HCT116 (cell line): Measurements from ENCODE around the gene S100A10. TPM values are rescaled to one million over a fixed set of nuclear protein-coding genes. Genes with fewer than 3 reads are reported as not detected.

Source experiments
- ATAC-seq: fragments of 200-7000 bp; cut with Tn5 transposase; 2 replicates; pipeline ENCODE4 v1.9.1; 2020; ENCODE audit warnings: mild to moderate bottlenecking, moderate library complexity
- BruUV-seq: library from RNA; stranded (reverse); fragments of 400-500 nt; replicated peaks from 2 replicates; lab custom pipeline; 2021; lab: Mats Ljungman, UMichigan
- CTCF ChIA-PET: fragments of 300-600 bp; sonication (Branson Sonifier 250); formaldehyde crosslinking; loops from one replicate; lab custom pipeline; 2021; ENCODE audit warnings: antibody characterized with exemption; lab: Charles Lee
- POLR2A ChIA-PET: fragments of 300-600, 350-600 bp; sonication (Branson Sonifier 250); formaldehyde crosslinking; loops from one replicate; lab custom pipeline; 2021; ENCODE audit warnings: antibody characterized with exemption; lab: Charles Lee
- RAD21 ChIA-PET, 2 experiments: fragments of 300-600 bp; sonication (Branson Sonifier 250); formaldehyde crosslinking; loops; one replicate each; lab custom pipeline; 2023; ENCODE audit warnings: low total read pairs in 2 of 2; ENCODE audit not compliant: uncharacterized antibody in 2 of 2, unreplicated experiment in 2 of 2, low non-redundant PET in 1 of 2; lab: Charles Lee
- DNase-seq: peaks from one replicate; pipeline ENCODE4 v3.0.0-alpha.2; 2010; ENCODE audit warnings: low read depth, low spot score
- H2AFZ ChIP-seq: fragments of 200-600 bp; shearing (Covaris generic), sonication (generic); 2 replicates; pipeline ENCODE4 v1.6.1; 2017; ENCODE audit warnings: low read depth, mixed run types, mixed read lengths, antibody characterized with exemption, low read length; ENCODE audit not compliant: poor library complexity, severe bottlenecking
- H3K27ac ChIP-seq: 2 replicates; pipeline ENCODE4 v1.5.1; 2012; ENCODE audit warnings: low read depth, low read length
- H3K27me3 ChIP-seq: fragments of 200-600 bp; sonication (generic); 2 replicates; pipeline ENCODE4 v1.6.1; 2016; ENCODE audit warnings: mixed run types, low read length, mixed read lengths; ENCODE audit not compliant: insufficient read depth
- H3K36me3 ChIP-seq, 2 experiments: fragments of 200-500 bp in 1 of 2; fragments of 200-600 bp in 1 of 2; sonication (Bioruptor generic) in 1 of 2; sonication (generic) in 1 of 2; 2 replicates each; pipeline versions ENCODE4 v1.5.1 to v1.6.1; 2014 to 2016; ENCODE audit warnings: low read length in 2 of 2, inconsistent platforms in 1 of 2, mixed read lengths in 1 of 2, mixed run types in 1 of 2; ENCODE audit not compliant: insufficient read depth in 2 of 2, control insufficient read depth in 1 of 2
- H3K4me1 ChIP-seq, 2 experiments: fragments of 200-600 bp in 1 of 2; sonication (generic) in 1 of 2; 2 replicates each; pipeline versions ENCODE4 v1.5.1 to v1.6.1; 2012 to 2017; ENCODE audit warnings: low read length in 2 of 2, inconsistent platforms in 1 of 2, mild to moderate bottlenecking in 1 of 2, mixed read lengths in 1 of 2, mixed run types in 1 of 2, moderate library complexity in 1 of 2; ENCODE audit not compliant: insufficient read depth in 2 of 2, control insufficient read depth in 1 of 2
- H3K4me2 ChIP-seq: fragments of 200-600 bp; sonication (generic); 2 replicates; pipeline ENCODE4 v1.6.1; 2017; ENCODE audit warnings: mixed run types, low read length, mixed read lengths
- H3K4me3 ChIP-seq, 2 experiments: fragments of 200-600 bp in 1 of 2; sonication (generic) in 1 of 2; replicated peaks in 1 of 2; 2 replicates each; pipeline ENCODE4 v1.5.1; 2011 to 2016; ENCODE audit warnings: low read length in 2 of 2, control low read depth in 1 of 2, low read depth in 1 of 2, mild to moderate bottlenecking in 1 of 2, mixed read lengths in 1 of 2, mixed run types in 1 of 2
- H3K79me2 ChIP-seq: fragments of 200-600 bp; sonication (generic); 2 replicates; pipeline ENCODE4 v1.6.1; 2017; ENCODE audit warnings: mild to moderate bottlenecking, mixed run types, low read length, moderate library complexity, mixed read lengths; ENCODE audit not compliant: insufficient read depth
- H3K9ac ChIP-seq: fragments of 200-600 bp; sonication (generic); 2 replicates; pipeline ENCODE4 v1.6.1; 2016; ENCODE audit warnings: low read length, mixed read lengths
- H3K9me2 ChIP-seq: fragments of 200-600 bp; sonication (generic), shearing (Covaris generic); 2 replicates; pipeline ENCODE4 v1.6.1; 2017; ENCODE audit warnings: mixed run types, mild to moderate bottlenecking, moderate library complexity; ENCODE audit not compliant: insufficient read depth
- H3K9me3 ChIP-seq, 2 experiments: fragments of 200-500 bp in 1 of 2; fragments of 200-600 bp in 1 of 2; sonication (Bioruptor generic) in 1 of 2; sonication (generic) in 1 of 2; 2 replicates each; pipeline ENCODE4 v1.6.1; 2014 to 2017; ENCODE audit warnings: low read length in 2 of 2, mixed read lengths in 2 of 2, inconsistent platforms in 1 of 2, low read depth in 1 of 2, mild to moderate bottlenecking in 1 of 2, mixed run types in 1 of 2, moderate library complexity in 1 of 2; ENCODE audit not compliant: control insufficient read depth in 1 of 2, insufficient read depth in 1 of 2
- H4K20me1 ChIP-seq: fragments of 200-600 bp; sonication (generic), shearing (Covaris generic); 2 replicates; pipeline ENCODE4 v1.6.1; 2017; ENCODE audit warnings: mixed run types, mild to moderate bottlenecking, moderate library complexity; ENCODE audit not compliant: insufficient read depth
- CEBPB ChIP-seq: IDR thresholded peaks from 2 replicates; pipeline ENCODE4 v1.6.1; 2012; ENCODE audit warnings: low read depth
- CTCF ChIP-seq, 3 experiments: fragments of 200-600 bp in 1 of 3; sonication (generic) in 1 of 3; IDR thresholded peaks in 2 of 3; conservative IDR thresholded peaks in 1 of 3; 2 replicates each; pipeline ENCODE4 v1.5.1; 2012 to 2017; ENCODE audit warnings: low read depth in 2 of 3, low read length in 2 of 3, antibody characterized with exemption in 1 of 3, borderline replicate concordance in 1 of 3, control low read depth in 1 of 3, mild to moderate bottlenecking in 1 of 3, mixed read lengths in 1 of 3, mixed run types in 1 of 3, moderate library complexity in 1 of 3; ENCODE audit not compliant: insufficient read depth in 1 of 3
- MAX ChIP-seq: IDR thresholded peaks from 2 replicates; pipeline ENCODE4 v1.6.1; 2012
- REST ChIP-seq: IDR thresholded peaks from 2 replicates; pipeline ENCODE4 v1.6.1; 2012; ENCODE audit warnings: low read depth
- TCF7L2 ChIP-seq: IDR thresholded peaks from 2 replicates; pipeline ENCODE4 v1.7.0; 2011; ENCODE audit warnings: borderline replicate concordance, inconsistent platforms; ENCODE audit not compliant: insufficient read depth, insufficient read length; ENCODE audit errors: extremely low read depth
- YY1 ChIP-seq: IDR thresholded peaks from 2 replicates; pipeline ENCODE4 v1.6.1; 2011; ENCODE audit warnings: low read length, low read depth, moderate library complexity, mild to moderate bottlenecking; ENCODE audit not compliant: insufficient replicate concordance; ENCODE audit errors: extremely low read depth
- intact Hi-C: fragments of 100-400 bp; cut with micrococcal nuclease; formaldehyde crosslinking; loops from 2 replicates; pipeline ENCODE4 v1.10.0; 2022
- total RNA-seq: library from RNA; stranded (reverse); gene quantifications from one replicate; pipeline ENCODE4 v1.2.1, GENCODE V29; 2021; ENCODE audit not compliant: unreplicated experiment

Gene S100A10
- total RNA-seq, 1 experiment from 2014 or later = 340 TPM

DNA sequence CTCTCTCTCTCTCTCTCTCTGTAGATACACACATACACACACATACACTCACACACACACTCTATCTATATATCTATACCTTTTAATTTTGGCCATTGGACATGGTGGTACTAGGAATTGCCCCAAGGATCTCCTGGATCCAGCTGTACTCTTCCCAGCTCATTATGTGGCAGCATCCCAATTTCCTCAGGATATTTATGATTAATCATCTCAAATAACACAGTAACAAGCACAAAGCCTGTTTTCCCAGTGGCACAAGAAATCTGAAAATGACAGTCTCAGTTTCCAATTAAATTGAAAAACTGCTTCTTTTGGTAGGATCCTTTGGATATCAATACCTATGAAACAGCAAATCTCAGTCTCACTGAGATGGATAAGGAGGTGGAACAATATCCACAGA lies 27.6 kb downstream of the S100A10 start:
- TF ChIP-seq REST = no peak
- no peak for TF ChIP-seq YY1
- TF ChIP-seq MAX = no peak
- no peak for TF ChIP-seq TCF7L2
- TF ChIP-seq CEBPB = no peak
- TF ChIP-seq CTCF (IDR thresholded peaks at IDR 0.05 in 2 of 3, conservative IDR thresholded peaks at IDR 0.05 in 1 of 3; ENCODE audit: borderline replicate concordance in 1 of 3, insufficient read depth in 1 of 3, low read depth in 2 of 3, low read length in 2 of 3) = no peak
- ChIA-PET CTCF (interaction anchor here (0.7 to 8.8 kb wide), 2 partner anchors 32 to 36 kb away, joined by 3 to 168 read pairs; no protein-coding TSS in a partner anchor), RAD21 (no interaction called here), POLR2A (no interaction called here)
- no peak overlapping the region for H3K4me2 ChIP-seq
- H3K36me3 ChIP-seq = no peaks in the 10 kb centered on the region
- H2AFZ ChIP-seq = no peak overlapping the region
- H3K9me2 ChIP-seq = no peaks in the 10 kb centered on the region
- DNase-seq (no peak), ATAC-seq (no peak)
- no peaks in the 10 kb centered on the region for H4K20me1 ChIP-seq
- no peaks in the 10 kb centered on the region for H3K79me2 ChIP-seq
- H3K9ac ChIP-seq = no peak overlapping the region
- no peak overlapping the region for H3K4me3 ChIP-seq
- H3K4me1 ChIP-seq = peaks cover 20 to 30% of the 10 kb centered on the region in 2 experiments; a peak in 3 of 4 replicates
- no peaks in the 10 kb centered on the region for H3K27me3 ChIP-seq
- no peak overlapping the region for H3K27ac ChIP-seq
- no peaks in the 10 kb centered on the region for H3K9me3 ChIP-seq
- intact Hi-C loops = no loop called here
- BruUV-seq = no TSS peak
